NCI-H1092 treated with DMSO at 0.1 percent for 48 hours (cell line): ENCODE measurements around the gene TMEM143.
"Not testable (repeated sequence)": the region's sequence is repeated elsewhere in the genome, so short reads cannot be mapped to it uniquely, and the experiment has no call there.

Experiments used
- DNase-seq: peaks from one replicate; lab custom pipeline; 2025; lab: John Stamatoyannopoulos, UW

The TMEM143 gene

DNA sequence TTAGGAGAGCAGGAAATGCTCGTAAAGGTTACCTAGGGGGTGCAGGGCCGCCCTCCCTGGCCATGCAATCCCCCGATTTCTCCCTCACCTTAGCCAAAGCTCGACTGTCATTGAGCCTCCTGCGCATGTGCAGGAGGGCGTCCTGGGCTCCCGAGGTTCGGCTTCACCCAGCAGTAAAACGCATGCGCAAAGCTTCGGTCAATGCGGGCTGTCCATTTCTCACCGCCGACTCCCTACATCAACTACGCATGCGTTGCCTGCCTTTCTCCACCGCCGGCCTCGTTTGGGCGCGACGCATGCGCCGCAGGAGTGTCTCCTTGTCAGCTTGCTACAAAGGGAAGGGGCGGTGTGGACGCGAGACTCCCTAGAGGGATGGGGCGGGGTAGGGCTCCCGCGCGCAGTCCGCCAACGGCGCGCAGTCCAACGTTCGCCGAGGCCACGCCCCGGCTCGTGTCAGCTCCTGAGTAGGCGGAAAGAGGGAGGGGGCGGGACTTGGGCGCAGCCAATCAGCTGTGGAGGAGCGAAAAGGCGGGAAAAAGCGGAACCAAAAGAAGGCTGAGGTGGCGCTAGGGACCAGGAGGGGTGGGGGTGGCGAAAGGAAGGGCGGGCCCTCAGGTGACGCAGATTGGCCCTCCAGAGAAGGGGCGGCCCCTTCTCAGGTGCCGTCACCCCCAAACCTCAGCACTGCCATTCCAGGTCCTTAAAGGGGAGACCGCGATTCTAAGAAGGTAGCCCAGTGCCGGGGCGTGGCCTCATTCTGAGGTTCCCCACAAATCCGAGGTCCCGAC lies at the start of gene TMEM143, which contains the start of gene SYNGR4:
TMEM143 (minus strand) TSS at position 131 of the 788 bp plus-strand sequence; CDS start at position 111, 20 bp downstream.
SYNGR4 (plus strand) TSS at position 558 of the 788 bp plus-strand sequence. CDS start 1,476 bp downstream, outside the sequence.
- peak; percentile 98 for DNase-seq

DNA sequence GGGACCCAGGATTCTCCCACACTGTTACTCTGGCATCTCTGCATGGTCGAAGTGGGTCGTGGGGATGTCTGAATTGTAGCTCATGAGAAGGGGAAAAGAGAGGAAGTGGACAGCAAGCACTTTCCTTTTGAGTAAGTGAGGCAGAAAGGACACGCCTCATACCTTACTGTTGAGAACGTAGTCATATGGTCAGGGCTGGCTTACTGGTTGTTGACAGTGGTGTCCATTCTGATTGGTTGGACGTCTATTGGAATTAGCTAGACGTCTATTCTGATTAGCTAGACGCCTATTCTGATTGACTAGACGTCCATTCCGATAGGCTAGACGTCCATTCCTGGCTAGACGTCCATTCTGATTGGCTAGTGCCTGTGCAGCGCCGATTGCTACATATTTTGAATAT lies 42.1 kb upstream of the TMEM143 start:
- DNase-seq = no peak

DNA sequence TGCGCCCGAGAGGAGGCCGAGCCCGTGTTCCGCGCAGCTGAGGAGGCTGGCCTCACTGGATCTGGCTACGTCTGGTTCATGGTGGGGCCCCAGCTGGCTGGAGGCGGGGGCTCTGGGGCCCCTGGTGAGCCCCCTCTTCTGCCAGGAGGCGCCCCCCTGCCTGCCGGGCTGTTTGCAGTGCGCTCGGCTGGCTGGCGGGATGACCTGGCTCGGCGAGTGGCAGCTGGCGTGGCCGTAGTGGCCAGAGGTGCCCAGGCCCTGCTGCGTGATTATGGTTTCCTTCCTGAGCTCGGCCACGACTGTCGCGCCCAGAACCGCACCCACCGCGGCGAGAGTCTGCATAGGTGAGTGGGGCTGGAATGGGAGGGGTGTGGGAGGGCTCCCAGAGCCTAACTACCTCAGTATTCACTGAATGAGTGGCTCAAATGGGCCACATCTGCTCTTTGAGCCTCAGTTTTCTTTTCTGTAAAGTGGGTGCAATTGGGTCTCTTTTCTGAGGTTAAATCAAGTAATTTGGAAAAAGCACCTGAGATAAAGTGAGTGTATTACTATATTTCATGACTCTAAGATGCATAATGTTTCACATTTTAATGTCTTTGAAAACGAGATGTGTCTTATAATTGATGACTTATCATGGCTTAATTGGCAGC lies 41.4 kb upstream of the TMEM143 start:
- no peak for DNase-seq

DNA sequence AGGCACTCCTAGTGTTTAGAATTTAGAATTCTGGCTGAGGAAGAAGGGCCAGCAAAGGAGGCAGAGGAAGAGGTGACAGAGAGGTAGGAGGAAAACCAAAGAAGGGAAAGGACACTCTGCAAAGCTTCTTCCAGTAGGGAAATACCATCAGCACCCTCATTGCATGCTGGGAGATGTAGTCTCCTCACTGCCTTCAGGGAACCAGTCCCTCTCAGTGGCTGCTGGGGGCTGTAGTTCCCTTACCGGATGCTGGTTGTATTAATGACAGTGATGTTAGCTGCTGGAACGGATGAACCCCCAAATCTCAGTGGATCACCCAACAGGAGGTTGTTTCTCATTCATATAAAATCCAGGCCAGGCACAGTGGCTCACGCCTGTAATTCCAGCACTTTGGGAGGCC lies 39.9 kb upstream of the TMEM143 start:
- DNase-seq = no peak

DNA sequence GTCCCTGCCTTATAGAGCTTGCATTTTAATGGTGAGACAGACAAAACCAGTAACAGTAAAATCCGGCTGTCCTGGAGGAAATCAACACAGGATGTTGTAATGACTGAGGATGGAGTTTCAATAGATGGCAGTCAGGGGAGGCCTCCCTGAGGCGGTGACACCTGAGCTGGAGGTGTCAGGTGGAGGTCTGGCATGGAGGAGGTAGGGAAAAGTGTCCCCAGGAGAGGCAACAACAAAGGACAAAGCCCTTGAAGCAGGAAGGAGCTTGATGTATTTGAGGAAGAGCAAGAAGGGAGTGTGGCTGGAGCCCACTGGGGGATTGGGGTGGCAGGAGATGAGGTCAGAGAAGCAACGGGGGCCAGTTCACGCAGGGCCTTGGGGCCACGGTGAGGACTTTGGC lies 37.5 kb upstream of the TMEM143 start:
- DNase-seq = no peak

DNA sequence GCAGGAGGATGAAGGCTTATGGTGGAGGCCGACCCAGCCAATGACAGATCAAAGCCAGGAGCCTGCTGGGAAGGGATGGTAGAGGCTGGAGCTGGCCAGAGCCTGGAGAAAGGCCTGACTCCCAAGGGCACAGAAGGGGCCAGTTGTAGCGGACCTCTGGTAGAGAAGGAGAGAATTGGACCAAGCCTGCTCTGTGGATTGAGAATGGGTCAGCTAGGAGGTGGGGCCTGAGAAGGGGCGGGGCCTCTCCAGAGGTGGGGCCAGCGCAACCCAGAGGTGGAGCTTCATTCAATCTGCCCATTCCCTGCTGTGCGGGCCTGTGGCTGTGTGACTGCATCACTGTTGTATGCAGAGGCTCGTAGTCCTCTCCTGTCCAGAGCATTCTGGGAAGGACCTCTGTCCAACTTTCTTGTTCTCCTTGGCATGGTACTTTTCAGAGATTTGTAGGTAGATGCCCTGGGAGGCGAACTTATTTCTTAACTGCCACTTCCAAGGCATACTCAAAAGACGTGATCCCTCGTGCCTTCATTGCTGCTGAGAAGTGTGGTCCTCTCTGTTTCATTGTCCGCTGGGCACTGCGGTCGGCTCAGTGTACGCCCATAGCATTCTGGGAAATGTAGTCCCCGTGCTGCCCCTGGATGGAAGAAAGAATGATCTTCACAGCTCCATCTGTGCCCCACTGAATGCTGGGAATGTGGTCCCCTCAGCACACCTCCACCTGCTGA lies 36.4 kb upstream of the TMEM143 start:
- peak; percentile 27 for DNase-seq

DNA sequence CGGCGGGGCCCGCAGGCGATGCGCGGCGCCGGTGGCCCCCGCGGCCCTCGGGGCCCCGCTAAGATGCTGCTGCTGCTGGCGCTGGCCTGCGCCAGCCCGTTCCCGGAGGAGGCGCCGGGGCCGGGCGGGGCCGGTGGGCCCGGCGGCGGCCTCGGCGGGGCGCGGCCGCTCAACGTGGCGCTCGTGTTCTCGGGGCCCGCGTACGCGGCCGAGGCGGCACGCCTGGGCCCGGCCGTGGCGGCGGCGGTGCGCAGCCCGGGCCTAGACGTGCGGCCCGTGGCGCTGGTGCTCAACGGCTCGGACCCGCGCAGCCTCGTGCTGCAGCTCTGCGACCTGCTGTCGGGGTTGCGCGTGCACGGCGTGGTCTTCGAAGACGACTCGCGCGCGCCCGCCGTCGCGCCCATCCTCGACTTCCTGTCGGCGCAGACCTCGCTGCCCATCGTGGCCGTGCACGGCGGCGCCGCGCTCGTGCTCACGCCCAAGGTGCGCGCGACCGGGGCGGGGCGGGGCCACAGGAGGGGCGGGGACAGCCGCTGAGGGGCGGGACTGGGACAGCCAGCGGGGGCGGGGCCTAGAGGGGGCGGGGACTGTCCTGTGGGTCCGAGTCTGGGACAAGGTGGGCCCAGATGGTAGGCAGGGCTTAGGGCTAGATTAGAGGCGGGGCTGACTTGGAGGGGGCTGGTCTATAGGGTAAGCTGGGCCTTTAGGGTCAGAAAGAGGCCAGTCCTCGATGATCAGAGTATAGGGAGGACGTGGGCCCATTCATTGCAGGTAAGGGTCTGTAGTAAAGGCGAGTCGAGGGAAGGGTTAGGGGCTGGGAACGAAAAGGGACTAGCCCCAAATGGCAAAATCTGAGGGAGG lies 34.9 kb upstream of the TMEM143 start:
- peak; percentile 46 for DNase-seq

DNA sequence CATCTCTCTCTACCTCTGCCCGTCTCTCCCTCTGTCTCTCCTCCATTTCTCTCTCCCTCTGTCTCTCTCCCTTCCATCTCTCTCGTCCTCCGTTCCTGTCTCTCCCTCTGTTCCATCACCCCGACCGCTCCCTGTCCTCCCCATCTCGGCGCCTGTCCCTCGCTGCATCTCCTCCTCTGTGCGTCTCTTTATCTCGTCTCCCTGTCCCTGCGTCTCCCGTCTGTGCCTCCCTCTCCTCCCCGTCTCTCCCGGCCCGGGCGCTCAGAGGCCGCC lies 34.3 kb upstream of the TMEM143 start:
- DNase-seq = no peak

DNA sequence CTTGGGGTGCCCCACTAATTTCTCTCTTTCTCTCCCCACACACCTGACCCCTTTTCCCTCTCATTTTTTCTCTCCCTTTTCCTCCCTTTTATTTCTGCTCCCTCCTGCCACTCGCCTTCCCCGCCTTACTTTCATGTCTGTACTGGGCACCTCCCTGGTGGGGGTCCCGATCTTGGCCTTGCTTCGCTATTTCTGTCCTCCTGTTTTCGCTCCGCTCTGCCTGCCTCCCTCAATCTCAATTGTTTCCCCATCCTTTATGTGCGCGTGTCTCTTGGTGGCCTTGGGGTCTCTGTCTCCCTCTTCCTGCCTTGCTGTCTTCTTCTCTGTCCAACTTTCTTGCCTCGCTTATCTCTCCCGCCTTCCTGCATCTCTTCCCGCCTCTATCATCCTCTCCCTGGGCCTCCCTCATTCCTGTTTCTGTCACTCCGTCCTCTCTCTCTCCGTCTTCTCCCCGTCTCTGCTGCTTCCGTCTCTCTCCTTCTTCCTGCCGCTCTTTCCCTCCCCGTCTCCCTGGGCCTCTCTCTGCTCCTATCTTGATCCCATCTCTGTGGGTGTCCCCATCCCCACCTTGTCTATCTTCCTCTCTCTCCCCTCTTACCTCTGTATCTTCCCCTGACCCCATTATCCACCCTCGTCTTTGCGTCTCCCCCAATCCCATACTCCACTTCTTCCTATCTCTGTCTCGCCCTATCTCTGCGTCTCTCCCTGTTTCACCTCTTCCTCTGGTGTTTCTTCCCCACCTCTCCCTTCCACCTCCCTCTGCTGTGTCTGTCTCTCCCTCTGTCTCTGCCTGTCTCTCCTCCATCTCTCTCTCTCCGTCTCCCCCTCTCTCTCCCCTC lies 33.7 kb upstream of the TMEM143 start:
- no peak for DNase-seq

DNA sequence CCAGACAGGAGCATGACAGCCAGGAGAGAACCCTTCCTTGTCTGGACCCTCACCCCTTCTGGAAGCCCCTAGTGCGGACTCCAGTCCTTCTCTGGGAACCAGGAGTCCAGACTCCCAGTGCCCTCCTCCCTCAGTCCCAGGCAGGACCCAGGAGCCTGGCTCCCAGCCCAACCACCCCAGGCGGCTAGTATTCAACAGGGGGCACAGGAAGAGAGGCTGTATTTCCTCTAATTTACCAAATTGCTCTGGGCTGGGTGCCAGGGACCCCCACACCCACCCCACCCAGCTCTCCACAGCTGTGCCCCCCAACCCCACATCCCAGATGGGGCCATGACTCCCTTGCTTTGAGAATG lies 33.1 kb upstream of the TMEM143 start:
- no peak for DNase-seq

DNA sequence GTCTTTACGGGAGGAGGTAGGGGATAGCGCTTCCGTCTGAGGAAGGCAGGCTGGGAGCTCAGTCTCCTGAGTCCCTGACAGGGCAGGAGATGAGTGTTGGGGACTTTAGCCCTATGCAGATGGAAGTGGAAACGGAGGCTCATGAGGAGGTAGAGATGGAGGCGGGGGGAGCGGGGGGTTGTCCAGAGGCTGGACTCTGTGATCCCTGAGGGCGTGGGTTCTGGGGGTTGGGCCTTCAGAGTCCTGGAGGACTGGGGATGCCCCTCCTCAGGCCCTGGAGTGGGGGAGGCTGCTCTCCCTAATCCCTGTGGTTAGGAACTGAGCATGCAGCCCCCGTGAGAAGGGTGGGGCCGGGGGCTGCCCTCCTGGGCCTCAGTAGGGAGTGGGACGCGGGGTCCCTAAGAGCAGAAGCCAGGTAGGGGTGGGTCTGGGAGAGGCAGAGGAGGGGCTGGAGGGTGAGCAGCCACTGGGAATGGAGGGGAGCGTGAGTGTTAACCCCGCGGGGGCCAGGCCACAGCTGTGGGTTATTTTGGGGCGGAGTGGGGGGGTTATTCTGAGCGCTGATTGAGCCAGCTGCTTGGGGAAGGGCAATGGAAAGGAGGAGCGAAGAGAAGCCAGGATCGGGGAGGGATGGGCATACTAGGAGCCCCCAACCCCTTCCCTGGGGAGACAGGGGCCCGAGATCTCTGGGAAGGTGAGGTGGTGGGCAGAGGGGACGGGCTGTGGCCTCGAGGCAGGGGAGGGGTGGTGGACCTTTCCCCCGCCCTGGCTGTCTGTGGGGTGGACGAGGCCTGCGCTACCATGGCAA lies 32.5 kb upstream of the TMEM143 start:
- no peak for DNase-seq

DNA sequence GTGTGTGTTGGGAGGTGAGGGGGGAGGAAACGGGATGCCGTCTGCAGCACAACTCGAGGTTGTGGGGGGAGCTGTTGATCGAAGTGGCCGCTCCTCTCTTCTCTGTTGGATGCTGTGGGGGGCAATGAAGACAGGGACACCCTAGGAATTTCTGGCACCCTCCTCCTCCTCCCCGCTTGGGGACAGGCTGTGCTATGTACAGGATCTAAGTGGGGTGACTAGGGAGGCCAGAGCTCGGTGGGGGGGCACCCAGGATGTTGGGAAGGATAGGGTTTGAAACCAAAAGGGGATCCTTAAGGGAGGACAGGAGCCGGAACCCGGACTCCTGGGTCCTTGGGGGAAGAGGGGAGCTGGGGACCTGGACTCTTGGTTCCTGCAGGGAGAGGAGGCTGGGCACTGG lies 31.8 kb upstream of the TMEM143 start:
- DNase-seq = no peak

DNA sequence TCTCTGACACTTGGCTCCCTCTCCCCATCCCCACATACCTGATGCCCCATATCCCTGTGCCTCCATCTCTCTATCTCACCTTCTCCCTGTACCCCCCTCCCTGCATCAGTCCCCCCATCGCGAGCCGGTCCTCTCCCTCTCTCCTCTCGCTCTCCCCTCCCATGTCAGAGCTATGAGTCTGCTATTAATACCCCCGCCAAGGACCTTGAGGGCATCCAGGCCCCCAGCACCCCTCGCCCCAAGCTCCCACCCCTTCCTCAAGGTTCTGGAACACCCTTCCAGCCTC lies 31.4 kb upstream of the TMEM143 start:
- DNase-seq = no peak

DNA sequence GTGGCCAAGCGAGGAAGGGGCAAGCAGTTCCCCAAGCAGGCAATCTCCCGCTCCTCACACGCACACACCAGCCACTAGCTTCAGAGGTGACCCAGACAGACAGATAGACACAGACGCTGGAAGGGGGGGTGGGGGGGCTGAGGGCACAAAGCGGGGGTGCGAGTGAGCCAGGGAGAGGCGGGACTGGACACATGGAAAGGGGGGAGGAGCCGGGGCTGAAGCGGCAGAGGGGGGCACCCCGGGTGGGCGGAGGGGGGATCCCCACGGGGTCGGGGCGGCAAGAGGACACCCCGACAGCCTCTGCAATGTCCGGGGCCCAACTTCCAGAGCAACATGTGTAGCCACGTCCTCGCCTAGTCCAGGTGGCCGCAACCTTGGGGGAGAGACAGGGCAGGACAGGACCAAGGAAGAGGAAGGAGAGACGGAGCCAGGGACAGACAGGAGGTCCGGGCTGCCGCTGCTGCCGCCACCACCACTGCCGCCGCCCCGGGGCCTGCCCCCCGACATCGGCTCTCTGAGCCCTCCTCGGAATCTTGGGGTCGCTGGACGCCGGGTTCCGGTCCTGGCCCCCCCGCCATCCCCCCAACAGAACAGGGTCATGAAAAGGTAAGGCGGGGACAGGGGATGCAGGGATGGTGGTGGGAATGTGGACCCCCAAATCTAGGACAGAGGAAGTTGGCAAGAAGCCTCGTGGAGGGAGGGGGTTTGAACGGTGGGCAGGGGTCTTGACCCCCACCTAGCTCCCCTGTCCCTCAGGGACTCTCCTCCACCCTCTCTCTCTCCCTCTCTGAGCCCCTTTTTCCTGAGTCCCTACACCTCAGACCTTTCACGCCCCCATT lies 30.8 kb upstream of the TMEM143 start:
- no peak for DNase-seq

DNA sequence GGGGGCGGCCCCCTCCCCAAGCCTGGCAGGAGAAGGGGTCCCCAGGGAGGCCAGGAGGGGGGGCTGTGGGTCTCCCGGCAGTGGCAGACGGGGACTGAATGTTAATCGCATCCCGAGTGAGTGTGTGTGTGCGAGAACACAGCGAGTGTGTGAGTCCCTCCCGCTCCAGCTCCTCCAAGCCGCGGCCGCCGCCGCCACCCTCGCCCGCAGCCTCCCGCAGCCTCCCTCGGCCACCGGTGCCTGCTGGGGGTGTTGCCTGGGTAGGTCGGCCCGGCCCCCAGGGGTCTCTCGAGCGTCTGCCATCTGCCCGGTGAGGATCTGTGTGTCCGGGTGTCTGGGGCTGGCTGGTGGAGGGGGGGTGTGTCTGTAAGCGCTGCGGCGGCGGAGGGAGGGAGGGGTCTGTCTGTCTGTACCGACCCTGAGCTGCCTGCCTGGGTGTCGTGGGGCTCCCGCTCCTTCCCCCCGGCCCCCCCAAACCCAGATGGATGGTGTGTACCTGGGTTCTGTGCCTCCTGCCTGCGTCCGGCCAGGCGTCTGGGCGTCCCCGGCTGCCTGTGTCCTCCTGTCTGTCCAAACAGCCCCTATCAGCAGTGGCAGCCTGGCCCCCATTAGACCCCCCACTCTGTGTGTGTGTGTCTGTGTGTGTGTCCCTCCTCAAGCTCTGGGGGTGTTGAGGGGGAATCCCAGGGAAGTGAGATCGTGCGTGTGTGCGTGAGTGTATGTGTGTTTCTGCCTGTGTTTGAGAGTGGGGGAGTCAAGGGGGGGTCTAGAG lies 30.0 kb upstream of the TMEM143 start, which contains the start of gene GRIN2D:
GRIN2D (plus strand) TSS at position 110 of the 772 bp plus-strand sequence. CDS start 4,725 bp downstream, outside the sequence.
- DNase-seq = no peak

DNA sequence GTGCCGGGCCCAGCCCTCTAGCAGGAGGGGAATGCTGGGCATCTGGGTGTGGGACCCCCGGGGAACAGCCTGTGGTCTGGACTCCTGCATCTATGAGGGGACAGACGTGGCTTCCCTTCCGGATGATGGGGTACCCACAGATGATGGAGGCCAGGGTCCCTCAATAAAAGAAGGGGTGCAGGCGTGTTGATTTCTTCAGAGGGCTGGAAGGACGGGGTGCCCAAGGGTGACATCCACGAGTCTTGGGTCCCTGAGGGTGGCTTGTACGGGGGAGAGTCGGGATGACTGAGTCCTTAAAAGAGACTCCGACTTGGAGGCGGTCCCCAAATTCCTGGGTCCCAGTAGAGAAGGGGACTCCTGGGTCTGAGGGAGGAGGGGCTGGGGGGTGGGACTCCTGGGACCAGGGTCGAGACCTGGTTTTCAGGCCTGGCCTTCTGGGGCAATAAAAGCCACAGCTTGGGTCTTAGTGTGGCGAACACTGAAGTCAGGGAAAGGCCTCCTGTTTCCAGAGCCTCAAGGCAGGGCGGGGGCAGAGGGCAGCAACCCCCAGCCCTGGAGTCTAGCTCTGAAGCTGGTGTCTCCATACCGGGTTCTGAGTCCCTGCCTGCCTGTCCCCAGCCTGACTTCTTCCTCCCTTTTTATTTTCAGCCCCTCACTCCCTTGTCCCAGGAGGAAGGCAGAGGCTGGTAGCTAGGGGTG lies 29.3 kb upstream of the TMEM143 start:
- no peak for DNase-seq

DNA sequence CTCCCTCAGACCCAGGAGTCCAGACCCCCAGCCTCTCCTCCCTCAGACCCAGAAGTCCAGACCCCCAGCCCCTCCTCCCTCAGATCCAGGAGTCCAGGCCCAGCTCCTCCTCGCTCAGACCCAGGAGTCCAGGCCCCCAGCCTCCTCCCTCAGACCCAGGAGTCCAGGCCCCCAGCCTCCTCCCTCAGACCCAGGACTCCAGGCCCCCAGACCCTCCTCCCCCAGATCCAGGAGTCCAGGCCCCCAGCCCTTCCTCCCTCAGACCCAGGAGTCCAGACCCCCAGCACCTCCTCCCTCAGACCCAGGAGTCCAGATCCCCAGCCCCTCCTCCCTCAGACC lies 28.2 kb upstream of the TMEM143 start:
- DNase-seq = not testable (repeated sequence)
